Spleen (tissue), 11 donors: ENCODE measurements around the gene SIPA1L3. TPM values are rescaled to one million over a fixed set of nuclear protein-coding genes. Genes with fewer than 3 reads are reported as not detected.
A peak's percentile ranks its signal among the peaks of the same experiment; 100 is the strongest.

ENCODE experiments used
- DNase-seq: peaks from one replicate; pipeline ENCODE4 v3.0.0-alpha.2; 2020
- H3K27ac ChIP-seq, 8 donors: fragments of 200-600 bp; sonication (generic) in 7 of 8; 1 replicate in 4 of 8; 2 replicates in 4 of 8; pipeline versions ENCODE4 v1.5.0 to v1.8.0; 2016 to 2021; ENCODE audit warnings: inconsistent platforms in 4 of 8, mild to moderate bottlenecking in 4 of 8, moderate library complexity in 1 of 8
- H3K27me3 ChIP-seq, 7 donors: fragments of 200-600 bp; sonication (generic) in 6 of 7; replicated peaks in 1 of 7; 1 replicate in 4 of 7; 2 replicates in 3 of 7; pipeline versions ENCODE4 v1.5.0 to v1.8.0; 2016 to 2021; ENCODE audit warnings: inconsistent platforms in 3 of 7, mild to moderate bottlenecking in 1 of 7
- H3K36me3 ChIP-seq, 6 donors: fragments of 200-600 bp; sonication (generic) in 5 of 6; 1 replicate in 4 of 6; 2 replicates in 2 of 6; pipeline versions ENCODE4 v1.5.0 to v1.8.0; 2016 to 2021; ENCODE audit warnings: inconsistent platforms in 2 of 6
- H3K4me1 ChIP-seq, 6 donors: fragments of 200-600 bp; sonication (generic) in 5 of 6; 1 replicate in 3 of 6; 2 replicates in 3 of 6; pipeline versions ENCODE4 v1.5.0 to v1.8.0; 2016 to 2021; ENCODE audit warnings: inconsistent platforms in 3 of 6
- H3K4me3 ChIP-seq, 8 donors: fragments of 200-600 bp; sonication (generic) in 7 of 8; 1 replicate in 4 of 8; 2 replicates in 4 of 8; pipeline versions ENCODE4 v1.5.0 to v1.8.0; 2016 to 2021; ENCODE audit warnings: inconsistent platforms in 4 of 8, mild to moderate bottlenecking in 4 of 8, moderate library complexity in 2 of 8
- H3K9me3 ChIP-seq, 8 donors: fragments of 200-600 bp; sonication (generic) in 7 of 8; 1 replicate in 4 of 8; 2 replicates in 4 of 8; pipeline versions ENCODE4 v1.5.0 to v1.8.0; 2016 to 2021; ENCODE audit warnings: inconsistent platforms in 4 of 8
- CTCF ChIP-seq, 11 experiments: fragments of 200-600 bp in 7 of 11; fragments of 450-650 bp in 4 of 11; sonication (generic) in 4 of 11; IDR thresholded peaks in 8 of 11; conservative IDR thresholded peaks in 3 of 11; 1 replicate in 7 of 11; 2 replicates in 4 of 11; pipeline versions ENCODE4 v1.4.0 to v1.8.0; 2016 to 2021; ENCODE audit warnings: antibody characterized with exemption in 11 of 11, inconsistent platforms in 4 of 11, mild to moderate bottlenecking in 1 of 11
- POLR2A ChIP-seq, 3 donors: fragments of 450-650 bp; IDR thresholded peaks; one replicate each; pipeline ENCODE4 v1.5.1; 2017; ENCODE audit warnings: antibody characterized with exemption in 3 of 3, mild to moderate bottlenecking in 1 of 3
- POLR2AphosphoS5 ChIP-seq, 3 donors: sonication (generic); formaldehyde crosslinking; IDR thresholded peaks; one replicate each; pipeline ENCODE4 v1.5.1; 2017; ENCODE audit warnings: antibody characterized with exemption in 3 of 3
- WGBS, 5 donors: extraction: QIAGEN DNeasy Blood & Tissue Kit in 3 of 5; methylation state at CpG; one replicate each; pipeline versions ENCODE4 v1.1.5 to v1.1.7; 2013 to 2018; 5-methylcytosine and 5-hydroxymethylcytosine counted together
- intact Hi-C: fragments of 100-400 bp; cut with DNase I; formaldehyde crosslinking; loops from one replicate; pipeline ENCODE4 v1.15.0; 2023; ENCODE audit warnings: low total_unique reads
- polyA plus RNA-seq, 3 donors: library from polyadenylated mRNA; stranded (reverse); fragments of 200-250 nt; gene quantifications; one replicate each; pipeline ENCODE4 v1.2.1, GENCODE V29; 2013
- total RNA-seq, 7 donors: library from RNA; depleted of rRNA in 3 of 7; stranded (reverse); fragments of >200 nt in 3 of 7; fragmentation: NEBNext Ultra II Directional in 4 of 7; extraction: Animal tissue kit (Norgen Biotek cat#: 25700) in 4 of 7; gene quantifications; one replicate each; pipeline versions ENCODE4 v1.1.0 to v1.2.1, GENCODE V29; 2016 to 2021
- donor health status: healthy with polysubstance abuse.
- donor health status: DM: no; HTN: no; CAD: no; lungs with moderate emphysema.
- donor health status: DM: no; HTN: no; CAD: no.
- donor health status: Bipolar disorder and iron deficiency.
- donor health status: healthy.
- donor health status: DM: no; HTN: no; CAD: no.
- donor health status: DM: yes; HTN: yes; CAD: no.

The SIPA1L3 gene
- total and polyA plus RNA-seq, 10 donors, result 5.4 to 62.6 (median 40.3) TPM

GRCh38 chr19:38165335-38165734 lies 258.3 kb downstream of the SIPA1L3 start:
- intact Hi-C loops, result no loop called here
- Histone ChIP-seq H3K4me1 (no peaks in the 10 kb centered on the region), H3K27me3 (no peaks in the 10 kb centered on the region), H3K27ac (no peak overlapping the region), H3K4me3 (no peak overlapping the region), H3K36me3 (peaks cover 5 to 100% (median 62%) of the 10 kb centered on the region in 6 donors), H3K9me3 (peaks cover 2 to 19% (median 16%) of the 10 kb centered on the region in 8 donors)
- 92 to 98% (median 96%) methylated on average over 6 of the region's 6 CpGs for WGBS, 5 donors
- TF ChIP-seq POLR2A (IDR thresholded peaks at IDR 0.05), result no peak
- no peak for DNase-seq

- intact Hi-C loops, result no loop called here
- no peak overlapping the region for H3K27ac ChIP-seq
- H3K36me3 ChIP-seq, result peaks cover 0 to 91% (median 40%) of the 10 kb centered on the region in 6 donors
- H3K27me3 ChIP-seq, result no peaks in the 10 kb centered on the region
- H3K9me3 ChIP-seq, result no peaks in the 10 kb centered on the region
- no peaks in the 10 kb centered on the region for H3K4me1 ChIP-seq
- no peak overlapping the region for H3K4me3 ChIP-seq
- TF ChIP-seq POLR2AphosphoS5 (IDR thresholded peaks at IDR 0.05) (no peak), POLR2A (IDR thresholded peaks at IDR 0.05) (no peak), CTCF (IDR thresholded peaks at IDR 0.05 in 8 of 11, conservative IDR thresholded peaks at IDR 0.05 in 3 of 11) (no peak)
- DNase-seq, result no peak
- WGBS, 5 donors, result 86 to 94% (median 87%) methylated on average over 4 of the region's 4 CpGs
Observed at GRCh38 chr19:38168637-38169036, 261.6 kb downstream of the SIPA1L3 start.

GRCh38 chr19:38170334-38170733 lies 263.3 kb downstream of the SIPA1L3 start:
- peaks cover 0 to 86% (median 27%) of the 10 kb centered on the region in 6 donors for H3K36me3 ChIP-seq
- H3K4me1 ChIP-seq, result no peaks in the 10 kb centered on the region
- no peak overlapping the region for H3K4me3 ChIP-seq
- H3K27me3 ChIP-seq, result no peaks in the 10 kb centered on the region
- TF ChIP-seq POLR2AphosphoS5 (IDR thresholded peaks at IDR 0.05) (peak in 1 of 3 donors; percentile 20), CTCF (IDR thresholded peaks at IDR 0.05 in 8 of 11, conservative IDR thresholded peaks at IDR 0.05 in 3 of 11) (no peak), POLR2A (IDR thresholded peaks at IDR 0.05) (no peak)
- intact Hi-C loops, result no loop called here
- H3K9me3 ChIP-seq, result no peaks in the 10 kb centered on the region
- no peak overlapping the region for H3K27ac ChIP-seq
- 87 to 95% (median 92%) methylated on average over 5 to 12 of the region's 12 CpGs for WGBS, 5 donors
- DNase-seq, result no peak

GRCh38 chr19:38172001-38172400 lies 265.0 kb downstream of the SIPA1L3 start:
- no peak for TF ChIP-seq POLR2A (IDR thresholded peaks at IDR 0.05)
- no peak for TF ChIP-seq POLR2AphosphoS5 (IDR thresholded peaks at IDR 0.05)
- no peak for TF ChIP-seq CTCF (IDR thresholded peaks at IDR 0.05 in 8 of 11, conservative IDR thresholded peaks at IDR 0.05 in 3 of 11)
- intact Hi-C loops, result no loop called here
- Histone ChIP-seq H3K9me3 (no peaks in the 10 kb centered on the region), H3K4me1 (no peaks in the 10 kb centered on the region), H3K27ac (no peak overlapping the region), H3K4me3 (no peak overlapping the region), H3K36me3 (peaks cover 0 to 76% (median 10%) of the 10 kb centered on the region in 6 donors), H3K27me3 (no peaks in the 10 kb centered on the region)
- WGBS, 5 donors, result 85 to 94% (median 92%) methylated on average over 7 to 8 of the region's 8 CpGs
- DNase-seq, result no peak
